HTR-8/SVneo (cell line): ENCODE measurements around the gene PDX1.

Experiments used
- DNase-seq: peaks from one replicate; pipeline ENCODE4 v3.0.0; 2011; ENCODE audit warnings: low spot score, mixed read lengths; ENCODE audit not compliant: insufficient read length
- FAIRE-seq: peaks from 2 replicates; lab custom pipeline; 2011; peaks lifted over from hg19 to GRCh38; lab: Jason Lieb, UNC

PDX1 gene

GRCh38 chr13:27921961-27922882 is 2.4 kb downstream of the PDX1 start:
- FAIRE-seq (no peak), DNase-seq (no peak)

GRCh38 chr13:27922883-27923612 is 3.2 kb downstream of the PDX1 start:
- FAIRE-seq: no peak
- DNase-seq: no peak

- no peak for DNase-seq
- no peak for FAIRE-seq
Measured at GRCh38 chr13:27923794-27924528, 4.2 kb downstream of the PDX1 start.

- no peak for FAIRE-seq
Measured at GRCh38 chr13:27924529-27925141, 4.8 kb downstream of the PDX1 start.

GRCh38 chr13:27925220-27925991 is 5.6 kb downstream of the PDX1 start:
- no peak for DNase-seq
- no peak for FAIRE-seq

More at GRCh38 chr13:27924529-27925141, 4.8 kb downstream of the PDX1 start:
- no peak for DNase-seq

- no peak for FAIRE-seq
- no peak for DNase-seq
Measured at GRCh38 chr13:27926644-27927434, 7.0 kb downstream of the PDX1 start.

- DNase-seq: no peak
- FAIRE-seq: no peak
Measured at GRCh38 chr13:27927444-27928352, 7.9 kb downstream of the PDX1 start.

- DNase-seq (no peak), FAIRE-seq (no peak)
Measured at GRCh38 chr13:27928353-27928804, 8.6 kb downstream of the PDX1 start.

- DNase-seq (no peak), FAIRE-seq (no peak)
Measured at GRCh38 chr13:27928805-27929753, 9.3 kb downstream of the PDX1 start.

- no peak for FAIRE-seq
- no peak for DNase-seq
Measured at GRCh38 chr13:27929868-27930267, 10.1 kb downstream of the PDX1 start.

GRCh38 chr13:27933118-27933517 is 13.3 kb downstream of the PDX1 start:
- no peak for FAIRE-seq
- DNase-seq: no peak

GRCh38 chr13:27933580-27934328 is 14.0 kb downstream of the PDX1 start:
- FAIRE-seq (no peak), DNase-seq (no peak)

GRCh38 chr13:27942972-27943371 is 23.2 kb downstream of the PDX1 start:
- FAIRE-seq: no peak
- DNase-seq: no peak

GRCh38 chr13:27952876-27953675 is 33.3 kb downstream of the PDX1 start:
- FAIRE-seq: no peak
- no peak for DNase-seq
